Central memory CD8-positive, alpha-beta T cell (primary cell): ENCODE results near the gene PRRT2.

Experiments
- ATAC-seq: fragments of 150-1000 bp; cut with Tn5 transposase; replicated peaks from 2 replicates; pipeline ENCODE4 v1.10.0; 2022; ENCODE audit warnings: mild to moderate bottlenecking, moderate FRiP score, moderate number of reproducible peaks; ENCODE audit not compliant: poor library complexity, severe bottlenecking; ENCODE audit errors: extremely low read depth
- DNase-seq, 2 donors: peaks; one replicate each; pipeline ENCODE4 v3.0.0; 2021; ENCODE audit warnings: low spot score in 2 of 2
- H3K27ac Mint-ChIP-seq: one replicate; pipeline ENCODE4 v1.8.0; 2022; ENCODE audit warnings: low read depth, mild to moderate bottlenecking, moderate library complexity, mixed read lengths
- H3K27me3 Mint-ChIP-seq: one replicate; pipeline ENCODE4 v1.8.0; 2022; ENCODE audit warnings: mixed read lengths
- H3K36me3 Mint-ChIP-seq: one replicate; pipeline ENCODE4 v1.8.0; 2022; ENCODE audit warnings: mild to moderate bottlenecking, moderate library complexity, mixed read lengths; ENCODE audit not compliant: insufficient read depth
- H3K4me1 Mint-ChIP-seq: one replicate; pipeline ENCODE4 v1.8.0; 2022; ENCODE audit warnings: mixed read lengths
- H3K4me3 Mint-ChIP-seq: one replicate; pipeline ENCODE4 v1.8.0; 2022; ENCODE audit warnings: mild to moderate bottlenecking, moderate library complexity, mixed read lengths
- H3K9me3 Mint-ChIP-seq: one replicate; pipeline ENCODE4 v1.8.0; 2022; ENCODE audit warnings: mixed read lengths

The PRRT2 gene

GRCh38 chr16:29837841-29838240 is 25.8 kb downstream of the PRRT2 start:
- no peaks in the 10 kb centered on the region for H3K9me3 Mint-ChIP-seq
- no peaks in the 10 kb centered on the region for H3K4me1 Mint-ChIP-seq
- no peak overlapping the region for H3K4me3 Mint-ChIP-seq
- H3K27ac Mint-ChIP-seq = no peak overlapping the region
- DNase-seq = no peak
- no peaks in the 10 kb centered on the region for H3K27me3 Mint-ChIP-seq
- peaks cover 87% of the 10 kb centered on the region for H3K36me3 Mint-ChIP-seq
- no peak for ATAC-seq

- Mint-ChIP-seq H3K27ac (no peak overlapping the region), H3K4me3 (no peak overlapping the region), H3K9me3 (no peaks in the 10 kb centered on the region), H3K4me1 (no peaks in the 10 kb centered on the region), H3K27me3 (no peaks in the 10 kb centered on the region), H3K36me3 (peaks cover 78% of the 10 kb centered on the region)
- no peak for ATAC-seq
- DNase-seq = no peak
These were observed 27.8 kb downstream of the PRRT2 start for GRCh38 chr16:29839822-29840221.

- H3K27ac Mint-ChIP-seq = no peak overlapping the region
- DNase-seq (no peak), ATAC-seq (no peak)
- peaks cover 1% of the 10 kb centered on the region for H3K4me1 Mint-ChIP-seq
- H3K9me3 Mint-ChIP-seq = no peaks in the 10 kb centered on the region
- H3K27me3 Mint-ChIP-seq = no peaks in the 10 kb centered on the region
- peaks cover 76% of the 10 kb centered on the region for H3K36me3 Mint-ChIP-seq
- no peak overlapping the region for H3K4me3 Mint-ChIP-seq
These were observed 28.2 kb downstream of the PRRT2 start for GRCh38 chr16:29840240-29840639.

GRCh38 chr16:29841631-29842030 is 29.6 kb downstream of the PRRT2 start:
- no peak overlapping the region for H3K4me3 Mint-ChIP-seq
- no peaks in the 10 kb centered on the region for H3K27me3 Mint-ChIP-seq
- DNase-seq = no peak
- H3K4me1 Mint-ChIP-seq = peaks cover 6% of the 10 kb centered on the region
- peaks cover 67% of the 10 kb centered on the region for H3K36me3 Mint-ChIP-seq
- ATAC-seq = no peak
- H3K27ac Mint-ChIP-seq = no peak overlapping the region
- no peaks in the 10 kb centered on the region for H3K9me3 Mint-ChIP-seq

- H3K4me1 Mint-ChIP-seq = peaks cover 6% of the 10 kb centered on the region
- no peak overlapping the region for H3K27ac Mint-ChIP-seq
- no peaks in the 10 kb centered on the region for H3K27me3 Mint-ChIP-seq
- no peak overlapping the region for H3K4me3 Mint-ChIP-seq
- ATAC-seq (no peak), DNase-seq (no peak)
- peaks cover 59% of the 10 kb centered on the region for H3K36me3 Mint-ChIP-seq
- no peaks in the 10 kb centered on the region for H3K9me3 Mint-ChIP-seq
These were observed 30.8 kb downstream of the PRRT2 start for GRCh38 chr16:29842732-29843346.

GRCh38 chr16:29843931-29844330 is 31.9 kb downstream of the PRRT2 start:
- Mint-ChIP-seq H3K36me3 (peaks cover 50% of the 10 kb centered on the region), H3K4me3 (no peak overlapping the region), H3K4me1 (peaks cover 11% of the 10 kb centered on the region), H3K27ac (no peak overlapping the region), H3K9me3 (no peaks in the 10 kb centered on the region), H3K27me3 (no peaks in the 10 kb centered on the region)
- DNase-seq (no peak), ATAC-seq (no peak)

- Mint-ChIP-seq H3K36me3 (peaks cover 44% of the 10 kb centered on the region), H3K4me1 (peaks cover 11% of the 10 kb centered on the region)
- no peak for DNase-seq
These were observed 32.8 kb downstream of the PRRT2 start for GRCh38 chr16:29844575-29845331.

GRCh38 chr16:29845656-29846055 is 33.7 kb downstream of the PRRT2 start:
- DNase-seq (no peak), ATAC-seq (no peak)
- H3K27ac Mint-ChIP-seq = peak overlapping the region; percentile 67
- peaks cover 40% of the 10 kb centered on the region for H3K36me3 Mint-ChIP-seq
- no peaks in the 10 kb centered on the region for H3K27me3 Mint-ChIP-seq
- peaks cover 11% of the 10 kb centered on the region for H3K4me1 Mint-ChIP-seq
- H3K4me3 Mint-ChIP-seq = no peak overlapping the region
- no peaks in the 10 kb centered on the region for H3K9me3 Mint-ChIP-seq

More at GRCh38 chr16:29844575-29845331, 32.8 kb downstream of the PRRT2 start:
- Mint-ChIP-seq H3K27me3 (no peaks in the 10 kb centered on the region), H3K27ac (no peak overlapping the region), H3K4me3 (no peak overlapping the region), H3K9me3 (no peaks in the 10 kb centered on the region)
- ATAC-seq = no peak

GRCh38 chr16:29848420-29849297 is 36.7 kb downstream of the PRRT2 start:
- H3K27ac Mint-ChIP-seq = peak overlapping the region; percentile 71
- H3K4me1 Mint-ChIP-seq = peaks cover 11% of the 10 kb centered on the region
- no peaks in the 10 kb centered on the region for H3K27me3 Mint-ChIP-seq
- DNase-seq (peak; percentile 68), ATAC-seq (peak; percentile 85)
- H3K9me3 Mint-ChIP-seq = no peaks in the 10 kb centered on the region
- no peak overlapping the region for H3K4me3 Mint-ChIP-seq
- peaks cover 20% of the 10 kb centered on the region for H3K36me3 Mint-ChIP-seq

GRCh38 chr16:29849505-29849904 is 37.5 kb downstream of the PRRT2 start:
- no peak overlapping the region for H3K4me3 Mint-ChIP-seq
- H3K27ac Mint-ChIP-seq = no peak overlapping the region
- H3K36me3 Mint-ChIP-seq = peaks cover 17% of the 10 kb centered on the region
- peaks cover 11% of the 10 kb centered on the region for H3K4me1 Mint-ChIP-seq
- DNase-seq (no peak), ATAC-seq (no peak)
- no peaks in the 10 kb centered on the region for H3K9me3 Mint-ChIP-seq
- H3K27me3 Mint-ChIP-seq = no peaks in the 10 kb centered on the region

- Mint-ChIP-seq H3K27ac (no peak overlapping the region), H3K9me3 (no peaks in the 10 kb centered on the region), H3K27me3 (no peaks in the 10 kb centered on the region), H3K4me3 (no peak overlapping the region), H3K4me1 (peaks cover 5% of the 10 kb centered on the region), H3K36me3 (peaks cover 12% of the 10 kb centered on the region)
- ATAC-seq (no peak), DNase-seq (no peak)
These were observed 39.0 kb downstream of the PRRT2 start for GRCh38 chr16:29850998-29851397.

GRCh38 chr16:29852654-29853053 is 40.7 kb downstream of the PRRT2 start:
- ATAC-seq = no peak
- H3K4me1 Mint-ChIP-seq = peaks cover 5% of the 10 kb centered on the region
- no peaks in the 10 kb centered on the region for H3K9me3 Mint-ChIP-seq
- no peak overlapping the region for H3K27ac Mint-ChIP-seq
- H3K27me3 Mint-ChIP-seq = no peaks in the 10 kb centered on the region
- H3K36me3 Mint-ChIP-seq = peaks cover 10% of the 10 kb centered on the region
- H3K4me3 Mint-ChIP-seq = no peak overlapping the region
- no peak for DNase-seq
